BLaER1 treated with 17β-estradiol and CSF1 and Interleukin-3, amounts not matched to agents 10 nM and 100 nM (cell line): ENCODE results near the gene NSUN2.
"Not testable (repeated sequence)": the region's sequence is repeated elsewhere in the genome, so short reads cannot be mapped to it uniquely, and the experiment has no call there.

Experiments used
- H3K27ac ChIP-seq, 11 experiments: shearing (Covaris generic); formaldehyde crosslinking; 2 replicates each; pipeline ENCODE4 v1.8.1; 2022
- H3K27me3 ChIP-seq, 11 experiments: shearing (Covaris generic); formaldehyde crosslinking; 2 replicates each; pipeline ENCODE4 v1.8.1; 2022
- H3K36me3 ChIP-seq, 11 experiments: shearing (Covaris generic); formaldehyde crosslinking; 2 replicates each; pipeline ENCODE4 v1.8.1; 2022
- H3K4me1 ChIP-seq, 10 experiments: shearing (Covaris generic); formaldehyde crosslinking; 2 replicates each; pipeline ENCODE4 v1.8.1; 2022
- H3K4me2 ChIP-seq, 11 experiments: shearing (Covaris generic); formaldehyde crosslinking; 2 replicates each; pipeline ENCODE4 v1.8.1; 2022
- H3K4me3 ChIP-seq, 10 experiments: shearing (Covaris generic); formaldehyde crosslinking; 2 replicates each; pipeline ENCODE4 v1.8.1; 2022
- H3K9ac ChIP-seq, 11 experiments: shearing (Covaris generic); formaldehyde crosslinking; 2 replicates each; pipeline ENCODE4 v1.8.1; 2022
- H3K9me3 ChIP-seq, 11 experiments: shearing (Covaris generic); formaldehyde crosslinking; replicated peaks in 1 of 11; 2 replicates each; pipeline ENCODE4 v1.8.1; 2022
- H4K20me1 ChIP-seq, 11 experiments: shearing (Covaris generic); formaldehyde crosslinking; 2 replicates each; pipeline ENCODE4 v1.8.1; 2022
- Cebpa-rat ChIP-seq, 11 experiments: shearing (Covaris generic); IDR thresholded peaks; 2 replicates each; pipeline ENCODE4 v1.8.1; 2022

The NSUN2 gene

DNA sequence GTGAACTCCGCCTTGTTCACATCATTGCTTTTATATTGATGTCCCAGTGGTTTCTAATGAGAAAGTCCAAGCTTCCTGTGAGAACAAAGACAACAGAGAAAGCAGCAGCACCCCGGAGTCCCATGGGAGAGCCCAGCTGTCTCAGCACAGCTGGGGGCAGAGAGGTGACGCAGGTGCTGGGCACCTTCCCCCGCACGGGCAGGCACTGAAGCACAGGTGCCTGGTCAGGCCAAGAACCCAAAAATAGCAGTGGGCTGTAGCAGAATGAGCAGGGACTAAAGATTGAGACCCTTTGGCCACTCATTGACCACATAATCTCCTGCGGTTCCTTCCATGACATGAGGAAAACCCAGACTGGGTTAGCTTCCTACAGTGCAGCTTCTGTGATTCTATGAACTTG is 19.2 kb upstream of the NSUN2 start:
- Histone ChIP-seq H3K27me3 (no peaks in the 10 kb centered on the region), H3K27ac (no peak overlapping the region), H3K4me2 (peak overlapping the region in 8 of 11 experiments; percentile 2 to 67 (median 56); a peak in 12 of 22 replicates), H3K4me1 (peaks cover 0 to 25% (median 19%) of the 10 kb centered on the region in 10 experiments; a peak in 17 of 20 replicates), H3K4me3 (no peak overlapping the region), H4K20me1 (peaks cover 0 to 5% (median 0%) of the 10 kb centered on the region in 11 experiments; a peak in 1 of 22 replicates), H3K36me3 (peaks cover 27 to 72% (median 37%) of the 10 kb centered on the region in 11 experiments), H3K9me3 (peaks cover 30 to 47% (median 41%) of the 10 kb centered on the region in 11 experiments), H3K9ac (no peak overlapping the region; a peak in 1 of 22 replicates)
- no peak for TF ChIP-seq Cebpa-rat (IDR thresholded peaks at IDR 0.05)

DNA sequence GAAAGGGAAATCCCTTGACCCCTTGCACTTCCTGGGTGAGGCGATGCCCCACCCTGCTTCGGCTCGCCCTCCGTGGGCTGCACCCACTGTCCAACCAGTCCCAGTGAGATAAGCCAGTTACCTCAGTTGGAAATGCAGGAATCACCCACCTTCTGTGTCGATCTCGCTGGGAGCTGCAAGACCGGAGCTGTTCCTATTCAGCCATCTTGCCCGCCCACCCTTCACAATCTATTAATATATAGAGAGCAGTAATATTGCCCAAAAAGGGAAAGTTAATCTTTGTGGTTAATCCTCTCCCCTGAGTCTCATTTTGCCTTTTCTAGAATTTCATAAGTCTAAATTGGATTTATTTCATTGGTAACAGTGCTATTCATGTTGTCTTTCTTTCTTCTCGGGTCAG is 16.8 kb upstream of the NSUN2 start:
- no peak overlapping the region for H3K9ac ChIP-seq
- H4K20me1 ChIP-seq, result peaks cover 0 to 5% (median 0%) of the 10 kb centered on the region in 11 experiments; a peak in 1 of 22 replicates
- H3K4me3 ChIP-seq, result no peak overlapping the region
- H3K4me1 ChIP-seq, result peaks cover 0 to 25% (median 19%) of the 10 kb centered on the region in 10 experiments; a peak in 17 of 20 replicates
- no peaks in the 10 kb centered on the region for H3K27me3 ChIP-seq
- H3K27ac ChIP-seq, result no peak overlapping the region
- peaks cover 21 to 43% (median 26%) of the 10 kb centered on the region in 11 experiments for H3K9me3 ChIP-seq
- H3K4me2 ChIP-seq, result peak overlapping the region in 5 of 11 experiments; percentile 4 to 33 (median 28); a peak in 6 of 22 replicates
- H3K36me3 ChIP-seq, result peaks cover 9 to 63% (median 28%) of the 10 kb centered on the region in 11 experiments; a peak in 21 of 22 replicates
- no peak for TF ChIP-seq Cebpa-rat (IDR thresholded peaks at IDR 0.05)

DNA sequence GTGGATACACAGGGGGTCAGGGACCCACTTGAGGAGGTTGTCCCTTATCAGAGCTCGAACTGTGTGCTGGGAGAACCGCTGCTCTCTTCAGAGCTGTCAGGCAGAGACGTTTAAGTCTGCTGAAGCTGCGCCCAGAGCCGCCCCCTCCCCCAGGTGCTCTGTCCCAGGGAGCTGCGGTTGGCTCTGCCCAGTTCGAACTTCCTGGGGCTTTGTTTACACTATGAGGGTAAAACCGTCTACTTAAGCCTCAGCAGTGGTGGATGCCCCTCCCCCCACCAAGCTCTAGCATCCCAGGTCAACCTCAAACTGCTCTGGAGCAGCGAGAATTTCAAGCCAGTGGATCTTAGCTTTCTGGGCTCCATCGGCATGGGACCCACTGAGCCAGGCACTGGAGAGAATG is 16.3 kb upstream of the NSUN2 start:
- peak overlapping the region in 6 of 11 experiments; percentile 4 to 33 (median 26); a peak in 7 of 22 replicates for H3K4me2 ChIP-seq
- no peak overlapping the region for H3K4me3 ChIP-seq

DNA sequence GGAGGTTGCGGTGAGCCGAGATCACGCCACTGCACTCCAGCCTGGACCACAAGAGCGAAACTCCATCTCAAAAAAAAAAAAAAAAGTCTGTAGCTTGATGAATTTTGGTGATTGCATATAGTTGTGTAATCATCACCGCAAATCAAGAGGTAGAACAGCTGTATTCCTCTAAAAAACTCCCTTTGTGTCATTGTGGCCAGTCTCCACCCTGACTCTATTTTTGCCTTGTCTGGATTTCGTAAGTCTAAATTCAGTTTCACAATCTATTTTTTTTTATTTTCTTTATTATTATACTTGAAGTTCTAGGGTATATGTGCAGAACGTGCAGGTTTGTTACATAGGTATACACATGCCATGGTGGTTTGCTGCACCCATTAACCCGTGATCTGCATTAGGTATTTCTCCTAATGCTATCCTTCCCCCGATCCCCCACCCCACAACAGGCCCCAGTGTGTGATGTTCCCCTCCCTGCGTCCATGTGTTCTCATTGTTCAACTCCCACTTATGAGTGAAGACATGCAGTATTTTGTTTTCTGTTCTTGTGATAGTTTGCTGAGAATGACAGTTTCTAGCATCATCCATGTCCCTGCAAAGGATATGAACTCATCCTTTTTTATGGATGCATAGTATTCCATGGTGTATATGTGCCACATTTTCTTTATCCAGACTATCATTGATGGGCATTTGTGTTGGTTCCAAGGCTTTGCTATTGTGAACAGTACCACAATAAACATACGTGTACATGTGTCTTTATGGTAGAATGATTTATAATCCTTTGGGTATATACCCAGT is 12.9 kb upstream of the NSUN2 start:
- 0 out of 22 replicates have a peak, but pooled peaks of 1 of the 11 experiments have one; percentile 15 for TF ChIP-seq Cebpa-rat (IDR thresholded peaks at IDR 0.05)
- H3K9me3 ChIP-seq, result peaks cover 21 to 44% (median 26%) of the 10 kb centered on the region in 11 experiments

More for the DNA sequence above, 16.3 kb upstream of the NSUN2 start:
- Histone ChIP-seq H3K9me3 (peaks cover 21 to 44% (median 26%) of the 10 kb centered on the region in 11 experiments), H3K27me3 (no peaks in the 10 kb centered on the region), H3K9ac (no peak overlapping the region), H3K4me1 (peaks cover 0 to 25% (median 19%) of the 10 kb centered on the region in 10 experiments; a peak in 17 of 20 replicates), H4K20me1 (peaks cover 0 to 5% (median 0%) of the 10 kb centered on the region in 11 experiments; a peak in 1 of 22 replicates), H3K27ac (0 out of 22 replicates have a peak overlapping the region, but pooled peaks of 1 of the 11 experiments have one; percentile 8), H3K36me3 (peaks cover 9 to 63% (median 27%) of the 10 kb centered on the region in 11 experiments; a peak in 20 of 22 replicates)
- TF ChIP-seq Cebpa-rat (IDR thresholded peaks at IDR 0.05), result no peak

DNA sequence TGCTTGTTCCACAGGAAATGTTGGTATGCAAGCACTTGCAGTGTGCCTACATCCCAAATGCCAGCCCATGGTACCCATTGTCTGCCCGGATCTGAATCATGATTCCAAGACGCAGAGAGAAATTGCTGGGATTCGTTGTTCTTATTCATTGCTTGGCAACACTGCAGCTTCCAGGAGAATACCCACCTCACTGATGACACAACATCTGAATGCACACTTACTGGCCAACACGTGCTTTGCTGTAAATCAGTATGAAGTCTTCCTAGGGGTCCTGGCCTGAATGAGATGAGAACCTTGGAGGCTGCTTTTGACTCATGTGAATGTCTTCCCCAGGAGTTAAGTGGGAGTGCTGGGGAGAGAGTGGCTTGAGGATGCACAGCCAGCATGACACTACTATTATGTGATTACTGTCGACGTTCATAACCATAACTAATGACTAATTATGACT is 12.0 kb upstream of the NSUN2 start:
- H3K9ac ChIP-seq, result no peak overlapping the region
- H3K4me1 ChIP-seq, result peaks cover 0 to 9% (median 6%) of the 10 kb centered on the region in 10 experiments; a peak in 13 of 20 replicates
- H3K4me3 ChIP-seq, result no peak overlapping the region
- peaks cover 9 to 58% (median 24%) of the 10 kb centered on the region in 11 experiments; a peak in 18 of 22 replicates for H3K36me3 ChIP-seq
- H3K4me2 ChIP-seq, result no peak overlapping the region
- peaks cover 0 to 10% (median 0%) of the 10 kb centered on the region in 11 experiments; a peak in 4 of 22 replicates for H4K20me1 ChIP-seq
- no peaks in the 10 kb centered on the region for H3K27me3 ChIP-seq
- no peak for TF ChIP-seq Cebpa-rat (IDR thresholded peaks at IDR 0.05)
- peaks cover 17 to 39% (median 22%) of the 10 kb centered on the region in 11 experiments for H3K9me3 ChIP-seq
- H3K27ac ChIP-seq, result no peak overlapping the region; a peak in 1 of 22 replicates

More for the DNA sequence above, 12.9 kb upstream of the NSUN2 start:
- not testable (repeated sequence) for H4K20me1 ChIP-seq, H3K4me2 ChIP-seq, H3K27me3 ChIP-seq, H3K27ac ChIP-seq, H3K4me3 ChIP-seq, H3K4me1 ChIP-seq, H3K9ac ChIP-seq
- peaks cover 9 to 55% (median 24%) of the 10 kb centered on the region in 11 experiments; a peak in 18 of 22 replicates for H3K36me3 ChIP-seq

DNA sequence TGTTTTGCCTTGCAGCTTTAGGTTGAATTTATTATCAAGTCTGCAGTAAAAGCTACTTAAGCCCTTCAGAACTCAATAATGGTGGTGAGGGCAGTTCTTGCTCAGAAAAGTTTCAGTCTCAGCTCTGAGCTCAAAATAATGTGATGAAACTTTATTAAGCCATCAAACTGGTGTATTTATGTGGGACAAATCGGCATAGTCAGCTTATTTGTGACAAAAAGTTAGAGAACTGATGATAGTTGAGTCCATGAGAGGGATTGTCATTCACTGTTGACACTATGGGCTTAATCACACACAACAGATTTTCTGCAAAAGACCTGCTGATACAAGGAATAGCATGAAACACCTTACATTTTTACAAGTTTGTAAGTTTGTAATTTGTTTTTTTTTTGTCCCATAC is 9.8 kb upstream of the NSUN2 start:
- H4K20me1 ChIP-seq, result peaks cover 0 to 10% (median 0%) of the 10 kb centered on the region in 11 experiments; a peak in 5 of 22 replicates
- no peak overlapping the region for H3K27ac ChIP-seq
- no peak overlapping the region for H3K4me2 ChIP-seq
- H3K9ac ChIP-seq, result 0 out of 22 replicates have a peak overlapping the region, but pooled peaks of 1 of the 11 experiments have one; percentile 7
- peaks cover 0 to 25% (median 5%) of the 10 kb centered on the region in 11 experiments; a peak in 12 of 22 replicates for H3K9me3 ChIP-seq
- H3K4me3 ChIP-seq, result no peak overlapping the region
- no peaks in the 10 kb centered on the region for H3K27me3 ChIP-seq
- TF ChIP-seq Cebpa-rat (IDR thresholded peaks at IDR 0.05), result no peak
- H3K4me1 ChIP-seq, result no peaks in the 10 kb centered on the region
- H3K36me3 ChIP-seq, result peaks cover 0 to 49% (median 15%) of the 10 kb centered on the region in 11 experiments; a peak in 13 of 22 replicates

DNA sequence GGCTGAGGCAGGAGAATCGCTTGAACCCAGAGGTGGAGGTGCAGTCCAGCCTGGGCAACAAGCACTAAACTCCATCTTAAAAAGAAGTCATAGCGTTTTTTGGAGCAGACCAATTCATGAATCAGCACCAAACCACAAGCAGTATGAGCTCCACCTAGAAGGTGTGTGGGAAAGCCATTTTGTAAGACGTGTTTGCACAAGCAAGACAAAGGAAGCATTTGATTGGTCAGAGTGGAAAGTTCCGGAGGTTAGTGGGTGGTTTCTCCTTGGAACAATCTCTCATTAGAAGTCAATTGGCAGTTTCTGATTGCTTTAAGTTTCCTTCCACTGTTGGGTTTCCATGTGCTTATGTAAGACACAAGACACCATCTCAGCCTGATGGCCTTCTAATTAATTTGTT is 5.4 kb upstream of the NSUN2 start:
- H3K4me1 ChIP-seq, result peaks cover 6 to 16% (median 11%) of the 10 kb centered on the region in 10 experiments; a peak in 16 of 20 replicates
- H3K9me3 ChIP-seq, result no peaks in the 10 kb centered on the region
- TF ChIP-seq Cebpa-rat (IDR thresholded peaks at IDR 0.05), result no peak
- H3K36me3 ChIP-seq, result peaks cover 0 to 30% (median 0%) of the 10 kb centered on the region in 11 experiments; a peak in 4 of 22 replicates
- peaks cover 0 to 32% (median 11%) of the 10 kb centered on the region in 11 experiments; a peak in 11 of 22 replicates for H4K20me1 ChIP-seq
- H3K27me3 ChIP-seq, result no peaks in the 10 kb centered on the region; a peak in 1 of 22 replicates
- H3K4me2 ChIP-seq, result no peak overlapping the region
- H3K27ac ChIP-seq, result no peak overlapping the region
- no peak overlapping the region for H3K4me3 ChIP-seq
- no peak overlapping the region for H3K9ac ChIP-seq

DNA sequence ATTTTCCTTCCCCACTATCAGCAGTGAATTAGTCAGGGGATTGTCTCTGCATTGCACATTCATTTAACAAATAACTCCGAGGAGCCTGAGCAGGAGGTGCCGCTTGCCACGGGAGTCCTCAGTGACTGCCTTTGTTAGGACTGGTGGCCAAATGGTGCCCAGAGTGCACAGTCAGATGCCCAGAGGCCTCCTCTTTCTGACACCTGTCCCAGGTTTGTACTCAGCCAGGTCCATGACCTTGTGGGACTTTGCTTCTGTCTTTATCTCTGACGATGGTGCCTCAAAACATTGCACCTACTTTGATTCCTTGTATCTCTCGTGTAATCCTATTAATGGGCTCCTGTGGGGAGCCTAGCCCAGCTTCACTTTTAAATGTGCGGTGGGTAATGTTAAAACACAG is 4.7 kb upstream of the NSUN2 start:
- Histone ChIP-seq H3K9me3 (no peaks in the 10 kb centered on the region), H3K36me3 (peaks cover 0 to 26% (median 0%) of the 10 kb centered on the region in 11 experiments; a peak in 3 of 22 replicates), H3K4me1 (peaks cover 6 to 16% (median 11%) of the 10 kb centered on the region in 10 experiments; a peak in 16 of 20 replicates), H4K20me1 (peaks cover 0 to 32% (median 12%) of the 10 kb centered on the region in 11 experiments; a peak in 13 of 22 replicates), H3K27me3 (no peaks in the 10 kb centered on the region; a peak in 1 of 22 replicates), H3K27ac (no peak overlapping the region), H3K4me3 (no peak overlapping the region), H3K9ac (no peak overlapping the region), H3K4me2 (no peak overlapping the region)
- no peak for TF ChIP-seq Cebpa-rat (IDR thresholded peaks at IDR 0.05)
